Thyroid gland (tissue), 4 donors: ENCODE results near the gene TMEM128. TPM values are rescaled to one million over a fixed set of nuclear protein-coding genes. Genes with fewer than 3 reads are reported as not detected.

ENCODE experiments used
- DNase-seq, 2 donors: peaks; one replicate each; pipeline ENCODE4 v3.0.0-alpha.2; 2019
- H3K27ac ChIP-seq, 3 donors: fragments of 200-600 bp; sonication (generic); 1 replicate in 2 of 3; 2 replicates in 1 of 3; pipeline ENCODE4 v1.5.1; 2016 to 2019; ENCODE audit warnings: mild to moderate bottlenecking in 1 of 3, moderate library complexity in 1 of 3
- H3K27me3 ChIP-seq: fragments of 200-600 bp; sonication (generic); one replicate; pipeline ENCODE4 v1.5.1; 2019
- H3K36me3 ChIP-seq, 2 donors: fragments of 200-600 bp; sonication (generic); one replicate each; pipeline ENCODE4 v1.5.1; 2016 to 2019
- H3K4me1 ChIP-seq, 2 donors: fragments of 200-600 bp; sonication (generic); one replicate each; pipeline ENCODE4 v1.5.1; 2017 to 2019
- H3K4me3 ChIP-seq, 3 donors: fragments of 200-600 bp; sonication (generic); replicated peaks in 1 of 3; 1 replicate in 2 of 3; 2 replicates in 1 of 3; pipeline ENCODE4 v1.5.1; 2016; ENCODE audit warnings: mild to moderate bottlenecking in 1 of 3
- H3K9me3 ChIP-seq: fragments of 200-600 bp; sonication (generic); one replicate; pipeline ENCODE4 v1.5.1; 2017
- CTCF ChIP-seq, 6 experiments: fragments of 200-600 bp in 3 of 6; fragments of 450-650 bp in 3 of 6; sonication (generic) in 3 of 6; IDR thresholded peaks; one replicate each; pipeline ENCODE4 v1.5.1; 2016 to 2019; ENCODE audit warnings: antibody characterized with exemption in 6 of 6, mild to moderate bottlenecking in 2 of 6, inconsistent platforms in 1 of 6, moderate library complexity in 1 of 6
- POLR2A ChIP-seq, 2 donors: fragments of 450-650 bp; IDR thresholded peaks; one replicate each; pipeline ENCODE4 v1.6.1; 2017; ENCODE audit warnings: antibody characterized with exemption in 2 of 2, mild to moderate bottlenecking in 2 of 2, moderate library complexity in 1 of 2
- WGBS, 2 donors: methylation state at CpG; one replicate each; pipeline ENCODE4 v1.1.5; 2017; 5-methylcytosine and 5-hydroxymethylcytosine counted together
- intact Hi-C: fragments of 100-400 bp; cut with DNase I; formaldehyde crosslinking; loops from one replicate; pipeline ENCODE4 v1.15.1; 2023
- total RNA-seq, 4 donors: library from RNA; depleted of rRNA; stranded (reverse); fragments of >200 nt; gene quantifications; one replicate each; pipeline ENCODE4 v1.2.3, GENCODE V29; 2016

Gene TMEM128
- total RNA-seq = 10 to 100 TPM; 24.9 to 36.8 (median 33.5) TPM

- intact Hi-C loops = loop anchor here (5.0 kb wide), 1 partner anchor 39 kb away; no protein-coding TSS in a partner anchor
- peaks cover 11 to 15% of the 10 kb centered on the region in 2 donors for H3K4me1 ChIP-seq
- peak; percentile 91 for DNase-seq
- H3K27ac ChIP-seq = peak within 1 kb of the TSS; percentile 77 to 93 (median 86)
- 1% methylated on average over 33 to 47 of the region's 62 CpGs for WGBS, 2 donors
- no peaks in the 10 kb centered on the region for H3K9me3 ChIP-seq
- no peaks in the 10 kb centered on the region for H3K27me3 ChIP-seq
- TF ChIP-seq POLR2A (IDR thresholded peaks at IDR 0.05) (peak in 1 of 2 donors; percentile 78), CTCF (IDR thresholded peaks at IDR 0.05) (peak in 4 of 6 experiments; percentile 3 to 49 (median 28))
- H3K4me3 ChIP-seq = peak within 1 kb of the TSS; percentile 38 to 82 (median 81)
- peaks cover 9 to 20% of the 10 kb centered on the region in 2 donors for H3K36me3 ChIP-seq
Measured at GRCh38 chr4:4248029-4248884, at the start of gene TMEM128. TMEM128 (minus strand) TSS chr4:4248223; CDS start chr4:4248202, 21 bp downstream.

- Histone ChIP-seq H3K36me3 (no peaks in the 10 kb centered on the region), H3K4me3 (no peak overlapping the region), H3K27me3 (no peaks in the 10 kb centered on the region), H3K4me1 (peaks cover under 1 to 2% of the 10 kb centered on the region in 2 donors), H3K9me3 (no peaks in the 10 kb centered on the region), H3K27ac (no peak overlapping the region)
- DNase-seq = no peak
- TF ChIP-seq POLR2A (IDR thresholded peaks at IDR 0.05) = no peak
- no peak for TF ChIP-seq CTCF (IDR thresholded peaks at IDR 0.05)
- WGBS, 2 donors = 99% methylated on average over 5 of the region's 5 CpGs
- intact Hi-C loops = no loop called here
Measured at GRCh38 chr4:4296283-4296846, 48.3 kb upstream of the TMEM128 start.

- H3K9me3 ChIP-seq = no peaks in the 10 kb centered on the region
- no peak for TF ChIP-seq POLR2A (IDR thresholded peaks at IDR 0.05)
- no peak for TF ChIP-seq CTCF (IDR thresholded peaks at IDR 0.05)
- H3K4me3 ChIP-seq = no peak overlapping the region
- DNase-seq = no peak
- H3K27me3 ChIP-seq = no peaks in the 10 kb centered on the region
- H3K4me1 ChIP-seq = peaks cover 17 to 18% of the 10 kb centered on the region in 2 donors
- H3K27ac ChIP-seq = no peak overlapping the region
- intact Hi-C loops = no loop called here
- H3K36me3 ChIP-seq = no peaks in the 10 kb centered on the region
- WGBS, 2 donors = 95 to 100% methylated on average over 3 of the region's 3 CpGs
Measured at GRCh38 chr4:4293279-4293678, 45.3 kb upstream of the TMEM128 start.

GRCh38 chr4:4289941-4290850, 42.2 kb upstream of the TMEM128 start, which contains the start of the genes LYAR and ZBTB49:
LYAR (minus strand) TSS chr4:4290154; CDS start chr4:4283742, 6,412 bp downstream.
ZBTB49 (plus strand) TSS chr4:4290251; CDS start chr4:4299946, 9,695 bp downstream.
- intact Hi-C loops = loop anchor here (5.0 kb wide), 1 partner anchor 43 kb away; the partner anchor contains the start of gene TMEM128
- H3K4me1 ChIP-seq = peaks cover 17 to 18% of the 10 kb centered on the region in 2 donors
- no peaks in the 10 kb centered on the region for H3K27me3 ChIP-seq
- peak within 1 kb of the TSS in 1 of 3 donors; percentile 44 for H3K27ac ChIP-seq
- TF ChIP-seq POLR2A (IDR thresholded peaks at IDR 0.05) (peak in 1 of 2 donors; percentile 79), CTCF (IDR thresholded peaks at IDR 0.05) (no peak)
- peak; percentile 92 to 95 for DNase-seq
- no peaks in the 10 kb centered on the region for H3K36me3 ChIP-seq
- H3K9me3 ChIP-seq = no peaks in the 10 kb centered on the region
- 0 to 1% methylated on average over 19 to 40 of the region's 77 CpGs for WGBS, 2 donors
- peak within 1 kb of the TSS; percentile 35 to 89 (median 89) for H3K4me3 ChIP-seq
